WTC11 (cell line): ENCODE results near the gene LUC7L3. TPM values are rescaled to one million over a fixed set of nuclear protein-coding genes. Genes with fewer than 3 reads are reported as not detected.
"Not testable (repeated sequence)": the region's sequence is repeated elsewhere in the genome, so short reads cannot be mapped to it uniquely, and the experiment has no call there.

Experiments used
- ATAC-seq: fragments of 200-7000 bp; cut with Tn5 transposase; 2 replicates; pipeline ENCODE4 v1.10.0; 2021; ENCODE audit warnings: mild to moderate bottlenecking, moderate library complexity
- CTCF ChIA-PET: fragments of 300-600 bp; sonication (Branson Sonifier 250); formaldehyde crosslinking; loops from one replicate; lab custom pipeline; 2021; ENCODE audit warnings: antibody characterized with exemption; lab: Charles Lee
- POLR2A ChIA-PET: fragments of 350-600 bp; sonication (Branson Sonifier 250); formaldehyde crosslinking; loops from one replicate; lab custom pipeline; 2021; ENCODE audit warnings: antibody characterized with exemption; lab: Charles Lee
- DNase-seq: peaks from one replicate; pipeline ENCODE4 v3.0.0; 2021; ENCODE audit warnings: low spot score
- H3K27ac Mint-ChIP-seq: 2 replicates; pipeline ENCODE4 v1.8.0; 2021; ENCODE audit warnings: mixed read lengths
- H3K27me3 Mint-ChIP-seq: 2 replicates; pipeline ENCODE4 v1.8.0; 2021; ENCODE audit warnings: low read depth, mild to moderate bottlenecking, moderate library complexity, mixed read lengths
- H3K36me3 Mint-ChIP-seq: 2 replicates; pipeline ENCODE4 v1.8.0; 2021; ENCODE audit warnings: mixed read lengths
- H3K4me1 Mint-ChIP-seq: 2 replicates; pipeline ENCODE4 v1.8.0; 2022; ENCODE audit warnings: mixed read lengths
- H3K4me3 Mint-ChIP-seq: 2 replicates; pipeline ENCODE4 v1.8.0; 2021; ENCODE audit warnings: mild to moderate bottlenecking, moderate library complexity, mixed read lengths
- H3K9me3 Mint-ChIP-seq: 2 replicates; pipeline ENCODE4 v1.8.0; 2021; ENCODE audit warnings: mixed read lengths
- ATF1 ChIP-seq: sonication (generic); formaldehyde crosslinking; IDR thresholded peaks from 2 replicates; pipeline ENCODE4 v1.8.1; 2023; ENCODE audit warnings: mild to moderate bottlenecking, moderate library complexity, missing genetic modification reagents
- CREB1 ChIP-seq: sonication (generic); formaldehyde crosslinking; IDR thresholded peaks from 2 replicates; pipeline ENCODE4 v1.8.0; 2023; ENCODE audit warnings: mild to moderate bottlenecking, missing genetic modification reagents
- EMX1 ChIP-seq: fragments of 250-450 bp; sonication (Bioruptor Pico); IDR thresholded peaks from 2 replicates; pipeline ENCODE4 v1.8.0; 2021; ENCODE audit warnings: mild to moderate bottlenecking
- JUN ChIP-seq: sonication (generic); formaldehyde crosslinking; IDR thresholded peaks from 2 replicates; pipeline ENCODE4 v1.8.0; 2023; ENCODE audit warnings: mild to moderate bottlenecking, missing genetic modification reagents
- MXD4 ChIP-seq: fragments of 250-450 bp; sonication (Bioruptor Pico); IDR thresholded peaks from 2 replicates; pipeline ENCODE4 v1.8.0; 2021; ENCODE audit warnings: mild to moderate bottlenecking, moderate library complexity, borderline replicate concordance
- NFE2L1 ChIP-seq: sonication (generic); formaldehyde crosslinking; IDR thresholded peaks from 2 replicates; pipeline ENCODE4 v1.8.1; 2023; ENCODE audit warnings: missing genetic modification reagents
- NFYB ChIP-seq: sonication (generic); formaldehyde crosslinking; conservative IDR thresholded peaks from 2 replicates; pipeline ENCODE4 v1.8.0; 2022; ENCODE audit warnings: low read depth, missing genetic modification reagents
- NR1H2 ChIP-seq: sonication (generic); formaldehyde crosslinking; IDR thresholded peaks from 2 replicates; pipeline ENCODE4 v1.9.0; 2021; ENCODE audit warnings: mild to moderate bottlenecking, moderate library complexity, missing genetic modification reagents
- RORB ChIP-seq: fragments of 250-450 bp; sonication (Bioruptor Pico); IDR thresholded peaks from 2 replicates; pipeline ENCODE4 v1.9.0; 2021; ENCODE audit warnings: mild to moderate bottlenecking
- SMAD3 ChIP-seq: sonication (generic); formaldehyde crosslinking; IDR thresholded peaks from 2 replicates; pipeline ENCODE4 v1.8.0; 2022; ENCODE audit warnings: missing genetic modification reagents, mild to moderate bottlenecking, borderline replicate concordance
- SOX15 ChIP-seq: fragments of 250-450 bp; sonication (Bioruptor Pico); IDR thresholded peaks from 2 replicates; pipeline ENCODE4 v1.9.0; 2021; ENCODE audit warnings: mild to moderate bottlenecking
- TEAD1 ChIP-seq: sonication (generic); formaldehyde crosslinking; IDR thresholded peaks from 2 replicates; pipeline ENCODE4 v1.8.0; 2022; ENCODE audit warnings: mild to moderate bottlenecking, missing genetic modification reagents
- ZNF121 ChIP-seq: sonication (generic); formaldehyde crosslinking; IDR thresholded peaks from 2 replicates; pipeline ENCODE4 v1.8.0; 2023; ENCODE audit warnings: missing genetic modification reagents
- ZNF423 ChIP-seq: fragments of 250-450 bp; sonication (Bioruptor Pico); IDR thresholded peaks from 2 replicates; pipeline ENCODE4 v2.1.2; 2022; ENCODE audit warnings: mild to moderate bottlenecking, moderate library complexity
- total RNA-seq: library from RNA; stranded (reverse); gene quantifications from 3 replicates; pipeline ENCODE4 v1.2.3, GENCODE V29; 2021
- TF ChIP-seq, protein P1 (sequence below): sonication (generic); formaldehyde crosslinking; IDR thresholded peaks from 2 replicates; pipeline ENCODE4 v1.8.0; 2022; ENCODE audit warnings: mild to moderate bottlenecking, missing genetic modification reagents
- TF ChIP-seq, protein P2 (sequence below): sonication (generic); formaldehyde crosslinking; IDR thresholded peaks from 2 replicates; pipeline ENCODE4 v1.8.1; 2023; ENCODE audit warnings: mild to moderate bottlenecking, missing genetic modification reagents, moderate library complexity
- TF ChIP-seq, protein P3 (sequence below): fragments of 250-450 bp; sonication (Bioruptor Pico); IDR thresholded peaks from 2 replicates; pipeline ENCODE4 v1.8.0; 2021; ENCODE audit warnings: mild to moderate bottlenecking
- TF ChIP-seq, protein P4 (sequence below): sonication (generic); formaldehyde crosslinking; conservative IDR thresholded peaks from 2 replicates; pipeline ENCODE4 v1.8.1; 2022; ENCODE audit warnings: mild to moderate bottlenecking, missing genetic modification reagents
- TF ChIP-seq, protein P5 (sequence below): fragments of 250-450 bp; sonication (Bioruptor Pico); IDR thresholded peaks from 2 replicates; pipeline ENCODE4 v1.9.0; 2021; ENCODE audit warnings: mild to moderate bottlenecking

The LUC7L3 gene
- total RNA-seq, 1 experiment from 2014 or later: 190 TPM

DNA sequence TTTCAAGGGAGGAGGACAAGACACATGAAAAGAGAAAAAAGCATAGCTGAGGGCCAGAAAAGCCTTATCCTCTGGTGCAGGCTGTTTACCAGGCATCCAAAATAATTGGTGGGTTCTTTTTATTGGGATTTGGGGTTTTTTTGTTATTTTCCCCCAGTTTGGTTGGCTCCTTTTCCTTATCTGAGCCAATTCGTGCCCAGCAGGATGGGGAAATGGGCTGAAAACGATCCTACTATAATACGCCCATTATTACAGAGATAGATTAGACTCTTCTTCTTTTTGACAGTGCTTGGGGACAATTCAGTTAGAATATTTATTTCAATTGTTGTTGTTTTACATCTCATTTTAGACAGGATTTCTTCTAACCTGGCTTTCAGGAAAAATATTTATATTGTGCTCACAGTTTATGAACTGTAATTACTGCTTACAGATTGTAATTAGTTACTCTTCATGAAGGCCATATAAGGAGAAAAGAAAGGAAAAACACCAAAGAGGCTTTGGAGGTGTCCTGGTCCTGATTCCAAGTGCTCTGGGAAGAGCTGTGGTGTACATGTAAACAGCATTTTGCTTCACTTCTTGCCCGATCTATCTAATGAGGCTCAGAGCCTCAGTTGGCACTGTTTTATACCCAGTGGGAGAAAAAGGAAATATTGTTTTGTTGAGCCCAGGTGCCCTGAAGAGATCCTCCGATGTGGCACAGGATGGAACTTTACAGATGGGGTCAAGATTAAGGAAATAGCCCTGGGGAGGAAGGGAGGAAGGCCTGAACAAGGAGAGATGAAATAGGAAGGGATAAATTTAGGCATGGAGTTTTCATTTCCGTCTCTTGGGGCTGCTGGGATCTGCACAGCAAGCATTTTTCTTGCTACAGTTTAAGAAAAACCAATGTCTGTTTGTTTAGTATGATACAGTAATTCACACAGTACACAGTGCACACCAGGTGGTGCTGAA lies 11.1 kb upstream of the LUC7L3 start:
- Mint-ChIP-seq H3K27me3 (no peaks in the 10 kb centered on the region), H3K9me3 (no peaks in the 10 kb centered on the region), H3K27ac (peak overlapping the region; percentile 87), H3K4me3 (peak overlapping the region; percentile 91), H3K36me3 (peaks cover 11% of the 10 kb centered on the region), H3K4me1 (peaks cover 32% of the 10 kb centered on the region)
- ATAC-seq (no peak), DNase-seq (no peak)
- ChIA-PET POLR2A (interaction anchor here (1.2 kb wide), 1 partner anchor 158 kb away, joined by 3 read pairs; no protein-coding TSS in a partner anchor), CTCF (no interaction called here)
- no peak for TF ChIP-seq NR1H2 (CRISPR knock-in tag)
- TF ChIP-seq, protein P1, sequence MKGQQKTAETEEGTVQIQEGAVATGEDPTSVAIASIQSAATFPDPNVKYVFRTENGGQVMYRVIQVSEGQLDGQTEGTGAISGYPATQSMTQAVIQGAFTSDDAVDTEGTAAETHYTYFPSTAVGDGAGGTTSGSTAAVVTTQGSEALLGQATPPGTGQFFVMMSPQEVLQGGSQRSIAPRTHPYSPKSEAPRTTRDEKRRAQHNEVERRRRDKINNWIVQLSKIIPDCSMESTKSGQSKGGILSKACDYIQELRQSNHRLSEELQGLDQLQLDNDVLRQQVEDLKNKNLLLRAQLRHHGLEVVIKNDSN (CRISPR knock-in tag): no peak
- TF ChIP-seq RORB (CRISPR knock-in tag): no peak
- no peak for TF ChIP-seq ATF1 (CRISPR knock-in tag)
- TF ChIP-seq CREB1: no peak
- TF ChIP-seq, protein P2, sequence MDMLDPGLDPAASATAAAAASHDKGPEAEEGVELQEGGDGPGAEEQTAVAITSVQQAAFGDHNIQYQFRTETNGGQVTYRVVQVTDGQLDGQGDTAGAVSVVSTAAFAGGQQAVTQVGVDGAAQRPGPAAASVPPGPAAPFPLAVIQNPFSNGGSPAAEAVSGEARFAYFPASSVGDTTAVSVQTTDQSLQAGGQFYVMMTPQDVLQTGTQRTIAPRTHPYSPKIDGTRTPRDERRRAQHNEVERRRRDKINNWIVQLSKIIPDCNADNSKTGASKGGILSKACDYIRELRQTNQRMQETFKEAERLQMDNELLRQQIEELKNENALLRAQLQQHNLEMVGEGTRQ (CRISPR knock-in tag): no peak
- TF ChIP-seq EMX1 (CRISPR knock-in tag): no peak
- no peak for TF ChIP-seq NFE2L1 (CRISPR knock-in tag)
- TF ChIP-seq, protein P3, sequence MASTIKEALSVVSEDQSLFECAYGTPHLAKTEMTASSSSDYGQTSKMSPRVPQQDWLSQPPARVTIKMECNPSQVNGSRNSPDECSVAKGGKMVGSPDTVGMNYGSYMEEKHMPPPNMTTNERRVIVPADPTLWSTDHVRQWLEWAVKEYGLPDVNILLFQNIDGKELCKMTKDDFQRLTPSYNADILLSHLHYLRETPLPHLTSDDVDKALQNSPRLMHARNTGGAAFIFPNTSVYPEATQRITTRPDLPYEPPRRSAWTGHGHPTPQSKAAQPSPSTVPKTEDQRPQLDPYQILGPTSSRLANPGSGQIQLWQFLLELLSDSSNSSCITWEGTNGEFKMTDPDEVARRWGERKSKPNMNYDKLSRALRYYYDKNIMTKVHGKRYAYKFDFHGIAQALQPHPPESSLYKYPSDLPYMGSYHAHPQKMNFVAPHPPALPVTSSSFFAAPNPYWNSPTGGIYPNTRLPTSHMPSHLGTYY (CRISPR knock-in tag): no peak
- TF ChIP-seq NFYB (CRISPR knock-in tag): no peak

DNA sequence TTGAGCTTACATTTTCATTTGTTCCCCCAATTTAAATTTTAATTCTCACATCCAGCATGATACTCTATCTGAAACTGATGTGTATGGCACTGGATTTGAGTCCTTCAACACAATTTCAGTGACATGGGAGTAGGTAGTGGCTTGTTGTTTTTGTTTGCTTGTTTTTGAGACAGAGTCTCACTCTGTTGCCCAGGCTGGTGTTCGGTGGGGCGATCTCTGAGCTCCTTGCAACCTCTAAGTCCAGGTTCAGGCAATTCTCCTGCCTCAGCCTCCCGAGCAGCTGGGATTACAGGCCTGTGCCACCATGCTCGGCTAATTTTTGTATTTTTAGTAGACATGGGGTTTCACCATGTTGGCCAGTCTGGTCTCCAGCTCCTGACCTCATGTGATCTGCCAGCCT lies 10.3 kb upstream of the LUC7L3 start:
- 0 out of 2 replicates have a peak, but pooled peaks have one; percentile 19 for TF ChIP-seq ZNF121 (CRISPR knock-in tag)
- ATAC-seq, CTCF ChIA-PET, H3K36me3 Mint-ChIP-seq, H3K27me3 Mint-ChIP-seq, DNase-seq, H3K9me3 Mint-ChIP-seq: not testable (repeated sequence)
- Mint-ChIP-seq H3K4me1 (peaks cover 29% of the 10 kb centered on the region), H3K4me3 (peak overlapping the region; percentile 91), H3K27ac (peak overlapping the region; percentile 20; the same call in 1 of the 2 replicates)
- POLR2A ChIA-PET: interaction anchor here (1.2 kb wide), 1 partner anchor 158 kb away, joined by 3 read pairs; no protein-coding TSS in a partner anchor

DNA sequence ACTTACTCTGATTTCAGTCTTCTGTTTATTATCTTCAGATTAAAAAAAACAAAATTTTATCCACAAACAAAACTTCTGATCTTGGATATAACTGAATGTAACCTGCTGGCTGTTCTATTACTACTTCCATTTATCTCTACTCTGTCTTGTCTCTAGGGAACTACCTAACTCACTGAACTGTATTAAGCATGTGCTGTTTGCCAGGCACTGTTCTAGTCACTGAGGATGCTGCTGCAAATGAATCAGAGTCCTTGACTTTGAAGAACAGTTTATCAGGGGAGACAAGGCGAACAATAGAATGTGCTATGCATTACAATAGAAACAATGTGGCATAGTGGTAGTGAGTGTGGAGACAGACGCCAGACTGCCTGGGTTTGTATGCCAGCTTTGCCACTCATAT lies 9.4 kb upstream of the LUC7L3 start:
- no peak overlapping the region for H3K4me3 Mint-ChIP-seq
- ATAC-seq (no peak), DNase-seq (no peak)
- no peaks in the 10 kb centered on the region for H3K9me3 Mint-ChIP-seq
- TF ChIP-seq ZNF423 (CRISPR knock-in tag): no peak
- TF ChIP-seq, protein P3 (CRISPR knock-in tag): no peak
- no peak for TF ChIP-seq SOX15 (CRISPR knock-in tag)
- TF ChIP-seq, protein P4, sequence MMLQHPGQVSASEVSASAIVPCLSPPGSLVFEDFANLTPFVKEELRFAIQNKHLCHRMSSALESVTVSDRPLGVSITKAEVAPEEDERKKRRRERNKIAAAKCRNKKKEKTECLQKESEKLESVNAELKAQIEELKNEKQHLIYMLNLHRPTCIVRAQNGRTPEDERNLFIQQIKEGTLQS: no peak
- TF ChIP-seq JUN (CRISPR knock-in tag): no peak
- TF ChIP-seq MXD4 (CRISPR knock-in tag): no peak
- TF ChIP-seq, protein P5, sequence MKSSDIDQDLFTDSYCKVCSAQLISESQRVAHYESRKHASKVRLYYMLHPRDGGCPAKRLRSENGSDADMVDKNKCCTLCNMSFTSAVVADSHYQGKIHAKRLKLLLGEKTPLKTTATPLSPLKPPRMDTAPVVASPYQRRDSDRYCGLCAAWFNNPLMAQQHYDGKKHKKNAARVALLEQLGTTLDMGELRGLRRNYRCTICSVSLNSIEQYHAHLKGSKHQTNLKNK (CRISPR knock-in tag): no peak
- no peak for TF ChIP-seq SMAD3 (CRISPR knock-in tag)
- TF ChIP-seq TEAD1 (CRISPR knock-in tag): no peak
- peaks cover 4% of the 10 kb centered on the region; the same call in 1 of the 2 replicates for H3K36me3 Mint-ChIP-seq
- H3K4me1 Mint-ChIP-seq: peaks cover 29% of the 10 kb centered on the region
- peak overlapping the region; percentile 43 for H3K27ac Mint-ChIP-seq
- CTCF ChIA-PET: no interaction called here
- no peaks in the 10 kb centered on the region for H3K27me3 Mint-ChIP-seq
- POLR2A ChIA-PET: no interaction called here
